Thyroid gland (tissue), 4 donors: ENCODE data around the gene EBI3. TPM values are rescaled to one million over a fixed set of nuclear protein-coding genes. Genes with fewer than 3 reads are reported as not detected.

ENCODE experiments used
- DNase-seq, 2 donors: peaks; one replicate each; pipeline ENCODE4 v3.0.0-alpha.2; 2019
- H3K27ac ChIP-seq, 3 donors: fragments of 200-600 bp; sonication (generic); 1 replicate in 2 of 3; 2 replicates in 1 of 3; pipeline ENCODE4 v1.5.1; 2016 to 2019; ENCODE audit warnings: mild to moderate bottlenecking in 1 of 3, moderate library complexity in 1 of 3
- H3K27me3 ChIP-seq: fragments of 200-600 bp; sonication (generic); one replicate; pipeline ENCODE4 v1.5.1; 2019
- H3K36me3 ChIP-seq, 2 donors: fragments of 200-600 bp; sonication (generic); one replicate each; pipeline ENCODE4 v1.5.1; 2016 to 2019
- H3K4me1 ChIP-seq, 2 donors: fragments of 200-600 bp; sonication (generic); one replicate each; pipeline ENCODE4 v1.5.1; 2017 to 2019
- H3K4me3 ChIP-seq, 3 donors: fragments of 200-600 bp; sonication (generic); replicated peaks in 1 of 3; 1 replicate in 2 of 3; 2 replicates in 1 of 3; pipeline ENCODE4 v1.5.1; 2016; ENCODE audit warnings: mild to moderate bottlenecking in 1 of 3
- H3K9me3 ChIP-seq: fragments of 200-600 bp; sonication (generic); one replicate; pipeline ENCODE4 v1.5.1; 2017
- POLR2A ChIP-seq, 2 donors: fragments of 450-650 bp; IDR thresholded peaks; one replicate each; pipeline ENCODE4 v1.6.1; 2017; ENCODE audit warnings: antibody characterized with exemption in 2 of 2, mild to moderate bottlenecking in 2 of 2, moderate library complexity in 1 of 2
- WGBS, 2 donors: methylation state at CpG; one replicate each; pipeline ENCODE4 v1.1.5; 2017; 5-methylcytosine and 5-hydroxymethylcytosine counted together
- intact Hi-C: fragments of 100-400 bp; cut with DNase I; formaldehyde crosslinking; loops from one replicate; pipeline ENCODE4 v1.15.1; 2023
- total RNA-seq, 4 donors: library from RNA; depleted of rRNA; stranded (reverse); fragments of >200 nt; gene quantifications; one replicate each; pipeline ENCODE4 v1.2.3, GENCODE V29; 2016
- TF ChIP-seq, protein P1 (sequence below), 6 experiments: fragments of 200-600 bp in 3 of 6; fragments of 450-650 bp in 3 of 6; sonication (generic) in 3 of 6; IDR thresholded peaks; one replicate each; pipeline ENCODE4 v1.5.1; 2016 to 2019; ENCODE audit warnings: antibody characterized with exemption in 6 of 6, mild to moderate bottlenecking in 2 of 6, inconsistent platforms in 1 of 6, moderate library complexity in 1 of 6

EBI3 gene
- total RNA-seq, 4 donors from 2014 or later: 0.49 to 4.5 (median 2.0) TPM

- no peak for DNase-seq
- Histone ChIP-seq H3K9me3 (no peaks in the 10 kb centered on the region), H3K4me1 (peaks cover 0 to 7% of the 10 kb centered on the region in 2 donors), H3K27ac (no peak overlapping the region), H3K27me3 (peaks cover 16% of the 10 kb centered on the region), H3K36me3 (no peaks in the 10 kb centered on the region), H3K4me3 (no peak overlapping the region)
- WGBS, 2 donors: 83 to 88% methylated on average over 5 of the region's 5 CpGs
- TF ChIP-seq POLR2A (IDR thresholded peaks at IDR 0.05): no peak
- TF ChIP-seq, protein P1, sequence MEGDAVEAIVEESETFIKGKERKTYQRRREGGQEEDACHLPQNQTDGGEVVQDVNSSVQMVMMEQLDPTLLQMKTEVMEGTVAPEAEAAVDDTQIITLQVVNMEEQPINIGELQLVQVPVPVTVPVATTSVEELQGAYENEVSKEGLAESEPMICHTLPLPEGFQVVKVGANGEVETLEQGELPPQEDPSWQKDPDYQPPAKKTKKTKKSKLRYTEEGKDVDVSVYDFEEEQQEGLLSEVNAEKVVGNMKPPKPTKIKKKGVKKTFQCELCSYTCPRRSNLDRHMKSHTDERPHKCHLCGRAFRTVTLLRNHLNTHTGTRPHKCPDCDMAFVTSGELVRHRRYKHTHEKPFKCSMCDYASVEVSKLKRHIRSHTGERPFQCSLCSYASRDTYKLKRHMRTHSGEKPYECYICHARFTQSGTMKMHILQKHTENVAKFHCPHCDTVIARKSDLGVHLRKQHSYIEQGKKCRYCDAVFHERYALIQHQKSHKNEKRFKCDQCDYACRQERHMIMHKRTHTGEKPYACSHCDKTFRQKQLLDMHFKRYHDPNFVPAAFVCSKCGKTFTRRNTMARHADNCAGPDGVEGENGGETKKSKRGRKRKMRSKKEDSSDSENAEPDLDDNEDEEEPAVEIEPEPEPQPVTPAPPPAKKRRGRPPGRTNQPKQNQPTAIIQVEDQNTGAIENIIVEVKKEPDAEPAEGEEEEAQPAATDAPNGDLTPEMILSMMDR (IDR thresholded peaks at IDR 0.05): no peak
- intact Hi-C loops: no loop called here
These were observed 32.1 kb upstream of the EBI3 start for GRCh38 chr19:4197228-4197624.

GRCh38 chr19:4197625-4198466, 31.5 kb upstream of the EBI3 start:
- DNase-seq: no peak
- Histone ChIP-seq H3K27me3 (peaks cover 16% of the 10 kb centered on the region), H3K9me3 (no peaks in the 10 kb centered on the region), H3K4me1 (peaks cover 0 to 7% of the 10 kb centered on the region in 2 donors), H3K4me3 (no peak overlapping the region), H3K27ac (no peak overlapping the region), H3K36me3 (no peaks in the 10 kb centered on the region)
- intact Hi-C loops: no loop called here
- WGBS, 2 donors: 24 to 28% methylated on average over 38 to 41 of the region's 70 CpGs
- no peak for TF ChIP-seq POLR2A (IDR thresholded peaks at IDR 0.05)
- TF ChIP-seq, protein P1 (IDR thresholded peaks at IDR 0.05): no peak

GRCh38 chr19:4198467-4199126, 30.7 kb upstream of the EBI3 start:
- DNase-seq: no peak
- intact Hi-C loops: no loop called here
- Histone ChIP-seq H3K36me3 (no peaks in the 10 kb centered on the region), H3K4me3 (no peak overlapping the region), H3K9me3 (no peaks in the 10 kb centered on the region), H3K27ac (no peak overlapping the region), H3K4me1 (peaks cover 0 to 7% of the 10 kb centered on the region in 2 donors), H3K27me3 (peaks cover 16% of the 10 kb centered on the region)
- WGBS, 2 donors: 14 to 15% methylated on average over 12 to 15 of the region's 28 CpGs
- no peak for TF ChIP-seq POLR2A (IDR thresholded peaks at IDR 0.05)
- TF ChIP-seq, protein P1 (IDR thresholded peaks at IDR 0.05): no peak

- no peaks in the 10 kb centered on the region for H3K36me3 ChIP-seq
- WGBS, 2 donors: 73 to 88% methylated on average over 13 to 25 of the region's 33 CpGs
- peaks cover 16% of the 10 kb centered on the region for H3K27me3 ChIP-seq
- peaks cover 0 to 7% of the 10 kb centered on the region in 2 donors for H3K4me1 ChIP-seq
- H3K9me3 ChIP-seq: no peaks in the 10 kb centered on the region
- TF ChIP-seq, protein P1 (IDR thresholded peaks at IDR 0.05): no peak
- TF ChIP-seq POLR2A (IDR thresholded peaks at IDR 0.05): no peak
- intact Hi-C loops: no loop called here
- H3K27ac ChIP-seq: no peak overlapping the region
- no peak overlapping the region for H3K4me3 ChIP-seq
- DNase-seq: no peak
These were observed 29.5 kb upstream of the EBI3 start for GRCh38 chr19:4199699-4200293.
